Smooth muscle cell (in vitro differentiated cells): Measurements from ENCODE around the gene SMDT1. TPM values are rescaled to one million over a fixed set of nuclear protein-coding genes. Genes with fewer than 3 reads are reported as not detected.
"Not testable (repeated sequence)": the region's sequence is repeated elsewhere in the genome, so short reads cannot be mapped to it uniquely, and the experiment has no call there.

Source experiments
- DNase-seq: peaks from one replicate; lab custom pipeline; 2025; ENCODE audit not compliant: unreplicated experiment; lab: John Stamatoyannopoulos, UW
- H2AFZ ChIP-seq: fragments of 200-600 bp; sonication (generic); 2 replicates; pipeline ENCODE4 v1.6.0; 2016; ENCODE audit warnings: antibody characterized with exemption, low read depth, mild to moderate bottlenecking
- H3F3A ChIP-seq: fragments of 200-600 bp; sonication (generic); 2 replicates; pipeline ENCODE4 v1.6.0; 2017; ENCODE audit warnings: antibody characterized with exemption, low read depth
- H3K27ac ChIP-seq: fragments of 200-600 bp; sonication (generic); 2 replicates; pipeline ENCODE4 v1.5.1; 2016; ENCODE audit warnings: low read depth, mild to moderate bottlenecking
- H3K27me3 ChIP-seq: fragments of 200-600 bp; sonication (generic); 2 replicates; pipeline ENCODE4 v1.6.1; 2016; ENCODE audit warnings: low read depth, mild to moderate bottlenecking
- H3K36me3 ChIP-seq: fragments of 200-600 bp; sonication (generic); 2 replicates; pipeline ENCODE4 v1.5.1; 2016; ENCODE audit warnings: low read depth
- H3K4me1 ChIP-seq: fragments of 200-600 bp; sonication (generic); 2 replicates; pipeline ENCODE4 v1.5.1; 2016; ENCODE audit warnings: low read depth
- H3K4me2 ChIP-seq: fragments of 200-600 bp; sonication (generic); 2 replicates; pipeline ENCODE4 v1.6.0; 2016; ENCODE audit warnings: mild to moderate bottlenecking
- H3K4me3 ChIP-seq: fragments of 200-600 bp; sonication (generic); 2 replicates; pipeline ENCODE4 v1.5.1; 2016; ENCODE audit warnings: mild to moderate bottlenecking
- H3K79me2 ChIP-seq: fragments of 200-600 bp; sonication (generic); 2 replicates; pipeline ENCODE4 v1.6.0; 2016; ENCODE audit warnings: low read depth, mild to moderate bottlenecking
- H3K9ac ChIP-seq: fragments of 200-600 bp; sonication (generic); 2 replicates; pipeline ENCODE4 v1.6.0; 2016; ENCODE audit warnings: low read depth
- H3K9me3 ChIP-seq: fragments of 200-600 bp; sonication (generic); replicated peaks from 2 replicates; pipeline ENCODE4 v1.5.1; 2016; ENCODE audit warnings: low read depth
- H4K20me1 ChIP-seq: fragments of 200-600 bp; sonication (generic); 2 replicates; pipeline ENCODE4 v1.6.0; 2016; ENCODE audit warnings: low read depth
- CTCF ChIP-seq: fragments of 200-600 bp; sonication (generic); IDR thresholded peaks from 2 replicates; pipeline ENCODE4 v1.5.1; 2017; ENCODE audit warnings: borderline replicate concordance, mild to moderate bottlenecking, antibody characterized with exemption; ENCODE audit not compliant: insufficient read depth, poor library complexity, severe bottlenecking
- WGBS: methylation state at CpG from one replicate; pipeline ENCODE4 v1.1.7; 2016; ENCODE audit warnings: low lambda C conversion rate; 5-methylcytosine and 5-hydroxymethylcytosine counted together
- polyA plus RNA-seq: library from polyadenylated mRNA; unstranded; fragments of >200 nt; fragmentation: Nextera tagmentation; extraction: Ambion mirVana; gene quantifications from 2 replicates; pipeline ENCODE4 v1.2.1, GENCODE V29; 2016
- total RNA-seq: library from RNA; depleted of rRNA; stranded (reverse); fragments of >200 nt; gene quantifications from 2 replicates; pipeline ENCODE4 v1.2.3, GENCODE V29; 2014

Gene SMDT1
- total and polyA plus RNA-seq, 2 experiments from 2014 or later, result 4.4 to 57.9 TPM

DNA sequence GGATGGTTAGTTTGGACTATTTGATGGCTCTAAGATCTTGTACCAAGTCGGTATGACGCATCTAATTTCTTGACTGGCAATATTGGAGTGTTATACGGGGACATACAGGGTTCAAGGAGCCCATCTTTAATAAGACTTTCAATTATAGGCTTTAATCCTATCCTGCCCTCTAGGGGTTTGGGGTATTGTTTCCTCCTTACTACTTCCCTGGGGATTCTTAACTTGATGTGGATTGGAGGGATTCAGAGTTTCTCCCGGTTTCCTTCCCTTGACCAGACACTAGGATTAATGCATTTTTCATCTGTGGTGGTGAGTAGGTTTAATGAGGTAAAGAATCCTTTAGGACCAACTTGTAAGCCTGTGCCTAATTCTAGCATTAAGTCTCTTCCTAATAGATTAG lies 32.3 kb downstream of the SMDT1 start:
- Histone ChIP-seq H4K20me1 (peaks cover 7% of the 10 kb centered on the region), H2AFZ (no peak overlapping the region), H3F3A (no peaks in the 10 kb centered on the region), H3K27me3 (no peaks in the 10 kb centered on the region), H3K9ac (no peak overlapping the region), H3K4me3 (no peak overlapping the region), H3K4me1 (peaks cover 8% of the 10 kb centered on the region), H3K27ac (no peak overlapping the region), H3K9me3 (no peaks in the 10 kb centered on the region), H3K4me2 (no peak overlapping the region), H3K36me3 (no peaks in the 10 kb centered on the region), H3K79me2 (no peaks in the 10 kb centered on the region)
- TF ChIP-seq CTCF, result no peak
- WGBS, result 52% methylated on average over 4 of the region's 4 CpGs
- no peak for DNase-seq

DNA sequence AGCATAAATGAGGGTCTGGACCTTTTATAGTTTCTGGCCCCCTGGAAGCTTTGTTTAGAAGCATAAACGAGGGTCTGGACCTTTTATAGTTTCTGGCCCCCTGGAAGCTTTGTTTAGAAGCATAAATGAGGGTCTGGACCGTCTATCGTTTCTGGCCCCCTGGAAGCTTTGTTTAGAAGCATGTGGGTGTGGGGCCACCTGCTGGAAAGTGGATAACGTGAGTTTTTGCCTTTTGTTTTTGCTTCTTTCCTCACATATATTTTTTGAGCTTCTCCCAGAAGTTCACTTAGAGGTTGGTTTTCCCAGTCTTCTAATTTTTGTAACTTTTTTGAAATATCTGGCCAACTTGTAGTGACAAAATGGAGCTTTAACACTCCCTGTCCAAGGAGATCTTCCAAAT lies 33.3 kb downstream of the SMDT1 start:
- peak overlapping the region; percentile 0 for H3K4me2 ChIP-seq
- not testable (repeated sequence) for H3K27me3 ChIP-seq, H3F3A ChIP-seq, H3K4me1 ChIP-seq, H4K20me1 ChIP-seq, H3K27ac ChIP-seq, H3K9me3 ChIP-seq, DNase-seq, H3K36me3 ChIP-seq, H3K4me3 ChIP-seq, H2AFZ ChIP-seq, H3K79me2 ChIP-seq, H3K9ac ChIP-seq
- WGBS, result 10% methylated on average over 4 of the region's 4 CpGs

DNA sequence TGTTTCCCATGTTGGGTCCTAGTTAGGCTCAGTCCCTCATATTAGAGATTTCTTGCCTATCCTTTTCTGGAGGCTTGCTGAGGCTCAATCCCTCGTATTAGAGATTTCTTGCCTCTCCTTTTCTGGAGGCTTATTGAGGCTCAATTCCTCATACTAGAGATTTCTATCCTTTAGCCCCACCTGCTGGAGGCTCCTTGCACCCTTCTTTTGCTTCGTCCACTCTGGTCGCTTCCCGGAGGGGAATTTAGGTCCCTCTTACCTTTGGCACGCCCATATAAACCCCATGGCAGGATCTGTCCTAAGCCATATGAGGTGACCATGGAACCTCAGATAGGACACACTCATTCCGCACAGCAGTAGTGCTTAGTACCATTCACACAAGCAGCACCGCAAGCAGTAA lies 35.2 kb downstream of the SMDT1 start:
- Histone ChIP-seq H3K9me3 (no peaks in the 10 kb centered on the region), H3K36me3 (no peaks in the 10 kb centered on the region), H3K4me1 (peaks cover 8% of the 10 kb centered on the region), H3K27me3 (no peaks in the 10 kb centered on the region), H3K79me2 (no peaks in the 10 kb centered on the region), H3K27ac (peak overlapping the region; percentile 72), H3F3A (no peaks in the 10 kb centered on the region), H4K20me1 (peaks cover 7% of the 10 kb centered on the region), H3K4me2 (peak overlapping the region; percentile 77), H3K4me3 (peak overlapping the region; percentile 24), H2AFZ (no peak overlapping the region), H3K9ac (peak overlapping the region; percentile 58)
- WGBS, result 21% methylated on average over 7 of the region's 7 CpGs
- DNase-seq, result no peak
- TF ChIP-seq CTCF, result peak; percentile 59

GRCh38 chr22:42115420-42115830 lies 35.9 kb downstream of the SMDT1 start:
- H3K79me2 ChIP-seq, H3K27me3 ChIP-seq, H4K20me1 ChIP-seq, DNase-seq, H2AFZ ChIP-seq, H3K9me3 ChIP-seq, H3K4me1 ChIP-seq, H3K36me3 ChIP-seq, H3F3A ChIP-seq: not testable (repeated sequence)
- Histone ChIP-seq H3K4me3 (peak overlapping the region; percentile 24), H3K9ac (peak overlapping the region; percentile 58), H3K4me2 (peak overlapping the region; percentile 77), H3K27ac (peak overlapping the region; percentile 72)
- 32% methylated on average over 6 of the region's 6 CpGs for WGBS

DNA sequence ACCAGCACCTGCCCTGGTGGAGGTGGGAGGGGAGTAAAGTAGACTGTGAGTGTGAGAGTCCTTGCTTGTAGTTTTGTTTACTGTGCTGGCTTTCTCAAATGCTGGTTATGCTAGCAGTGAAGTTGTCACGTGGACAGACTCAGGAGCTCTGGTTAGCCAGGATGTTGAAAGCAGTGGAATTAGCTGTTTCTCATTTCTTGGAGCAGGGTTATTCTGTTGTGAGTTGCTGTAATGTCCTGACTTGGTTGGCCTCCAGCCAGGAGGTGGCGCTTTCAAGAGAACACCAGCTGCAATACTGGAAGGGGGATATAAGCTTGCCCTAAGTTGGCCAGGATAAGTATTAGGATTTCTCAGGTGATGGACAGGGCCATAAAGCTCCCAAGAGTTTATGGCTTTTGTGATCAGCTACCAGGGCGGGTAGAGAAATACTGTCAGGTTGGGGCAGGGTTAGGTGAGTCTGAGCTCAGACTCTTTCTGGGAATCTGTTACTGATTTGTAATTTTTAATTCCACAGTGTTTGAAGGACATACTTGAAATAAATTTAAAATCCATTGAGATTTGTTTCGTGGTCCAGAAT lies 37.4 kb downstream of the SMDT1 start:
- no peaks in the 10 kb centered on the region for H4K20me1 ChIP-seq
- H3K4me2 ChIP-seq, result no peak overlapping the region
- no peaks in the 10 kb centered on the region for H3K9me3 ChIP-seq
- no peak overlapping the region for H3K27ac ChIP-seq
- 53% methylated on average over 4 of the region's 4 CpGs for WGBS
- no peak overlapping the region for H2AFZ ChIP-seq
- no peak overlapping the region for H3K9ac ChIP-seq
- no peak for TF ChIP-seq CTCF
- H3K4me3 ChIP-seq, result no peak overlapping the region
- H3F3A ChIP-seq, result no peaks in the 10 kb centered on the region
- no peak for DNase-seq
- H3K36me3 ChIP-seq, result no peaks in the 10 kb centered on the region
- peaks cover 5% of the 10 kb centered on the region for H3K4me1 ChIP-seq
- no peaks in the 10 kb centered on the region for H3K79me2 ChIP-seq
- H3K27me3 ChIP-seq, result no peaks in the 10 kb centered on the region

DNA sequence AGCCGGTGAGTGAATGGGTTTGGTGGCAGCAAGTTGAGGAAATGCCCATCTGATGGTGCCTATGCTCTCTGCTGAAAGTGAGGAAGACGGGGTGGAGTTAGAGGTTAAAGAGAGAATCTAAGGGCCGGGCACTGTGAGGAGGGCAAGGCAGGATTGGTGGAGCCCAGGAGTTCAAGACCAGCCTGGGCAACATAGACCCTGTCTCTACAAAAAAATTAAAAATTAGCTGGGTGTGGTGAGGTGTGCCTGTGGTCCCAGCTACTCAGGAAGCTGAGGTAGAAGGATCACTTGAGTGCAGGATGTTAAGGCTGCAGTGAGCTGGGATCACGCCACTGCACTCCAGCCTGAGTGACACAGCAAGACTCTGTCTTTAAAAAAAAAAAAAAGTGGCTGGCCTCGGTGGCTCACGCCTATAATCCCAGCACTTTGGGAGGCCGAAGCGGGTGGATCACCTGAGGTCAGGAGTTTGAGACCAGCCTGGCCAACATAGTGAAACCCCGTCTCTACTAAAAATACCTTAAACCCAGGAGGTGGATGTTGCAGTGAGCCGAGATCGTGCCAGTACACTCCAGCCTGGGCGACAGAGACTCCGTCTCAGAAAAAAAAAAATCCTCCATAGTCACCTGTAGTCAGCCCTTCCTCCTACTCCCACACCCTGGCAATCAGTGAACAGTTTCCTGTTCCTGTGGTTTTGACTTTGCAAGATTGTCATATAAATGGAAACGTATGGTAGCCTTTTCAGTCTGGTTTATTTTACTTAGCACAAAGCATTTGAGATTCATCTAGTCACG lies 40.9 kb downstream of the SMDT1 start:
- not testable (repeated sequence) for H3K4me3 ChIP-seq, H3K36me3 ChIP-seq, H3F3A ChIP-seq, H3K27me3 ChIP-seq, H3K27ac ChIP-seq, DNase-seq, H3K9me3 ChIP-seq, H3K4me1 ChIP-seq, H3K79me2 ChIP-seq, H3K9ac ChIP-seq, H3K4me2 ChIP-seq, H2AFZ ChIP-seq, H4K20me1 ChIP-seq
- 87% methylated on average over 15 of the region's 15 CpGs for WGBS
